Stomach (tissue), 4 donors: ENCODE results near the gene GULP1.

Experiments used
- POLR2A ChIP-seq, 4 donors: fragments of 450-650 bp; IDR thresholded peaks; one replicate each; pipeline ENCODE4 v1.6.1; 2016; ENCODE audit warnings: antibody characterized with exemption in 4 of 4, control low read depth in 2 of 4, mild to moderate bottlenecking in 1 of 4, moderate library complexity in 1 of 4
- POLR2AphosphoS5 ChIP-seq, 3 donors: sonication (generic); formaldehyde crosslinking; IDR thresholded peaks; one replicate each; pipeline ENCODE4 v1.6.1; 2016; ENCODE audit warnings: antibody characterized with exemption in 3 of 3
- TF ChIP-seq, protein P1 (sequence below), 7 experiments: fragments of 450-650 bp in 4 of 7; fragments of 200-600 bp in 3 of 7; sonication (generic) in 3 of 7; IDR thresholded peaks; one replicate each; pipeline ENCODE4 v1.5.1; 2016 to 2019; ENCODE audit warnings: antibody characterized with exemption in 7 of 7, control low read depth in 2 of 7, mild to moderate bottlenecking in 1 of 7

DNA sequence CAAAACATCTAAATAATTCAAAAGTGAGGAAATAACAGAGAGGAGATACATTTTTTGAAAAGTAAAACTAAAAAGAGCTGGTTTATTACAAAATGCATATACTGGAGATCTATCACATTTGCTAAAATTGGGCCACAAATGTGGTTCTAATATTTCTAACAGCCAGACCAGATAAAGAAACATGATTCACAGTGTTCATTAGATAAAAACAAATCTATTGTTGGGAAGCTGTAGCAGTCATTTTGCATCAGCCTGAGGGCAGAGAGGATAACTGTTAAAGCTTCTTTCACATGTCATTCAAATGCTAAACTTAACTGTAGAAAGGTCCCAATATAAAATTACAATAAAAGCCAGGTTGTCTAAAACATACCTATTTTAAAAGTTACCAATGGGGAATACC lies 148.3 kb downstream of the GULP1 start:
- TF ChIP-seq, protein P1, sequence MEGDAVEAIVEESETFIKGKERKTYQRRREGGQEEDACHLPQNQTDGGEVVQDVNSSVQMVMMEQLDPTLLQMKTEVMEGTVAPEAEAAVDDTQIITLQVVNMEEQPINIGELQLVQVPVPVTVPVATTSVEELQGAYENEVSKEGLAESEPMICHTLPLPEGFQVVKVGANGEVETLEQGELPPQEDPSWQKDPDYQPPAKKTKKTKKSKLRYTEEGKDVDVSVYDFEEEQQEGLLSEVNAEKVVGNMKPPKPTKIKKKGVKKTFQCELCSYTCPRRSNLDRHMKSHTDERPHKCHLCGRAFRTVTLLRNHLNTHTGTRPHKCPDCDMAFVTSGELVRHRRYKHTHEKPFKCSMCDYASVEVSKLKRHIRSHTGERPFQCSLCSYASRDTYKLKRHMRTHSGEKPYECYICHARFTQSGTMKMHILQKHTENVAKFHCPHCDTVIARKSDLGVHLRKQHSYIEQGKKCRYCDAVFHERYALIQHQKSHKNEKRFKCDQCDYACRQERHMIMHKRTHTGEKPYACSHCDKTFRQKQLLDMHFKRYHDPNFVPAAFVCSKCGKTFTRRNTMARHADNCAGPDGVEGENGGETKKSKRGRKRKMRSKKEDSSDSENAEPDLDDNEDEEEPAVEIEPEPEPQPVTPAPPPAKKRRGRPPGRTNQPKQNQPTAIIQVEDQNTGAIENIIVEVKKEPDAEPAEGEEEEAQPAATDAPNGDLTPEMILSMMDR (IDR thresholded peaks at IDR 0.05) = no peak
- no peak for TF ChIP-seq POLR2A (IDR thresholded peaks at IDR 0.05)
- no peak for TF ChIP-seq POLR2AphosphoS5 (IDR thresholded peaks at IDR 0.05)
